Bronchial epithelial cell (primary cell): ENCODE results near the gene TUBA3C. TPM values are rescaled to one million over a fixed set of nuclear protein-coding genes. Genes with fewer than 3 reads are reported as not detected.
"Not testable (repeated sequence)": the region's sequence is repeated elsewhere in the genome, so short reads cannot be mapped to it uniquely, and the experiment has no call there.

Source experiments
- DNase-seq: peaks from one replicate; pipeline ENCODE4 v3.0.0-alpha.2; 2010; ENCODE audit warnings: low read depth
- FAIRE-seq: peaks from 2 replicates; lab custom pipeline; 2011; peaks lifted over from hg19 to GRCh38; lab: Jason Lieb, UNC
- H3K27me3 ChIP-seq: 2 replicates; pipeline ENCODE4 v1.5.1; 2011; ENCODE audit warnings: low read length; ENCODE audit not compliant: control insufficient read depth, insufficient read depth
- H3K36me3 ChIP-seq: 2 replicates; pipeline ENCODE4 v1.5.1; 2011; ENCODE audit warnings: low read length; ENCODE audit not compliant: control insufficient read depth, insufficient read depth
- H3K4me3 ChIP-seq: 2 replicates; pipeline ENCODE4 v1.5.1; 2011; ENCODE audit warnings: mild to moderate bottlenecking, low read depth, low read length, control low read depth
- CTCF ChIP-seq: IDR thresholded peaks from 2 replicates; pipeline ENCODE4 v1.5.1; 2011; ENCODE audit warnings: mild to moderate bottlenecking, moderate library complexity, low read length, control low read depth, inconsistent platforms; ENCODE audit not compliant: insufficient read depth, severe bottlenecking
- total RNA-seq: library from RNA; depleted of rRNA; stranded (reverse); fragments of >200 nt; gene quantifications from 2 replicates; pipeline ENCODE4 v1.2.1, GENCODE V29; 2014

TUBA3C gene
- total RNA-seq, result not detected in 2 replicates

GRCh38 chr13:19181621-19182485, at the start of gene TUBA3C:
Gene TUBA3C (minus strand): TSS chr13:19181824. CDS start chr13:19181747, 77 bp downstream.
- DNase-seq, result no peak
- H3K27me3 ChIP-seq, result no peaks in the 10 kb centered on the region
- no peaks in the 10 kb centered on the region for H3K36me3 ChIP-seq
- FAIRE-seq, result no peak
- no peak for TF ChIP-seq CTCF
- H3K4me3 ChIP-seq, result no peak within 1 kb of the TSS

- not testable (repeated sequence) for H3K4me3 ChIP-seq, H3K27me3 ChIP-seq, H3K36me3 ChIP-seq, DNase-seq, FAIRE-seq
These were observed 25.8 kb upstream of the TUBA3C start for GRCh38 chr13:19207413-19207812.

- not testable (repeated sequence) for H3K27me3 ChIP-seq, FAIRE-seq, H3K36me3 ChIP-seq, DNase-seq, H3K4me3 ChIP-seq
These were observed 11.0 kb upstream of the TUBA3C start for GRCh38 chr13:19192622-19193021.

- H3K27me3 ChIP-seq, H3K4me3 ChIP-seq, FAIRE-seq, DNase-seq, H3K36me3 ChIP-seq: not testable (repeated sequence)
These were observed 8.3 kb upstream of the TUBA3C start for GRCh38 chr13:19189911-19190310.

GRCh38 chr13:19189368-19189767, 7.7 kb upstream of the TUBA3C start:
- H3K4me3 ChIP-seq, DNase-seq, H3K36me3 ChIP-seq, H3K27me3 ChIP-seq, FAIRE-seq: not testable (repeated sequence)

- DNase-seq (no peak), FAIRE-seq (no peak)
- TF ChIP-seq CTCF, result no peak
- no peaks in the 10 kb centered on the region for H3K27me3 ChIP-seq
- H3K36me3 ChIP-seq, result no peaks in the 10 kb centered on the region
- H3K4me3 ChIP-seq, result no peak overlapping the region
These were observed 4.4 kb upstream of the TUBA3C start for GRCh38 chr13:19185865-19186645.

GRCh38 chr13:19185086-19185864, 3.7 kb upstream of the TUBA3C start:
- no peaks in the 10 kb centered on the region for H3K27me3 ChIP-seq
- no peak for DNase-seq
- no peak for FAIRE-seq
- no peak overlapping the region for H3K4me3 ChIP-seq
- H3K36me3 ChIP-seq, result no peaks in the 10 kb centered on the region
- no peak for TF ChIP-seq CTCF
